ENCODE data around the gene TIMM29. TPM values are rescaled to one million over a fixed set of nuclear protein-coding genes. Genes with fewer than 3 reads are reported as not detected.

TIMM29 gene
- polyA plus RNA-seq, 1 donor from 2014 or later, result 39.4 TPM

DNA sequence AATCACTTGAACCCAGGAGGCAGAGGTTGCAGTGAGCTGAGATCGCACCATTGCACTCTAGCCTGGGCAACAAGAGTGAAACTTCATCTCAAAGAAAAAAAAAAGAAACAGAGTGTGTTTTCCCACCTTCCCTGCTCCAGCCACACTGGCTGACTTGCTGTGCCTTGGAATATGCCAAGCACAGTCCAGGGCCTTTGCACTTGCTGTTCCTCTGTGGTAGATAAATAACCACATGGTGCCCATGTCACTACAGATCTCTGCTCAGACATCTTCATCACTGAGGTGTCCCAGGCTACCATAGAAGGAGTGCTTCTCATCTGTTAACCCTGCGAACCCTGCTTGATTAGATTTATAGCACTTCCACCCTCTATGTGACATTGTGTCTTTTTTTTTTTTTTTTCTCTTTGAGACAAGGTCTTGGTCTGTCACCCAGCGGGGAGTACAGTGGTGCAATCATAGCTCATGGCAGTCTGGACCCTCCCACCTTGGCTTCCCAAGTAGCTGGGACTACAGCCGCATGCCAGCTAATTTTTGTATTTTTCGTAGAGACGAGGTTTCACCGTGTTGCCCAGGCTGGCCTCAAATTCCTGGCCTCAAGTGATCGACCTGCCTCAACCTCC lies 42.6 kb downstream of the TIMM29 start:
- TF ChIP-seq POLR2AphosphoS5 (IDR thresholded peaks at IDR 0.05) (no peak), MXI1 (conservative IDR thresholded peaks at IDR 0.05; ENCODE audit: poor library complexity, severe bottlenecking) (no peak), SMC3 (conservative IDR thresholded peaks at IDR 0.05; ENCODE audit: poor library complexity) (no peak), EZH2 (IDR thresholded peaks at IDR 0.05; ENCODE audit: borderline replicate concordance, insufficient read depth, low read length, poor library complexity, severe bottlenecking) (no peak)
- TF ChIP-seq, protein P1, sequence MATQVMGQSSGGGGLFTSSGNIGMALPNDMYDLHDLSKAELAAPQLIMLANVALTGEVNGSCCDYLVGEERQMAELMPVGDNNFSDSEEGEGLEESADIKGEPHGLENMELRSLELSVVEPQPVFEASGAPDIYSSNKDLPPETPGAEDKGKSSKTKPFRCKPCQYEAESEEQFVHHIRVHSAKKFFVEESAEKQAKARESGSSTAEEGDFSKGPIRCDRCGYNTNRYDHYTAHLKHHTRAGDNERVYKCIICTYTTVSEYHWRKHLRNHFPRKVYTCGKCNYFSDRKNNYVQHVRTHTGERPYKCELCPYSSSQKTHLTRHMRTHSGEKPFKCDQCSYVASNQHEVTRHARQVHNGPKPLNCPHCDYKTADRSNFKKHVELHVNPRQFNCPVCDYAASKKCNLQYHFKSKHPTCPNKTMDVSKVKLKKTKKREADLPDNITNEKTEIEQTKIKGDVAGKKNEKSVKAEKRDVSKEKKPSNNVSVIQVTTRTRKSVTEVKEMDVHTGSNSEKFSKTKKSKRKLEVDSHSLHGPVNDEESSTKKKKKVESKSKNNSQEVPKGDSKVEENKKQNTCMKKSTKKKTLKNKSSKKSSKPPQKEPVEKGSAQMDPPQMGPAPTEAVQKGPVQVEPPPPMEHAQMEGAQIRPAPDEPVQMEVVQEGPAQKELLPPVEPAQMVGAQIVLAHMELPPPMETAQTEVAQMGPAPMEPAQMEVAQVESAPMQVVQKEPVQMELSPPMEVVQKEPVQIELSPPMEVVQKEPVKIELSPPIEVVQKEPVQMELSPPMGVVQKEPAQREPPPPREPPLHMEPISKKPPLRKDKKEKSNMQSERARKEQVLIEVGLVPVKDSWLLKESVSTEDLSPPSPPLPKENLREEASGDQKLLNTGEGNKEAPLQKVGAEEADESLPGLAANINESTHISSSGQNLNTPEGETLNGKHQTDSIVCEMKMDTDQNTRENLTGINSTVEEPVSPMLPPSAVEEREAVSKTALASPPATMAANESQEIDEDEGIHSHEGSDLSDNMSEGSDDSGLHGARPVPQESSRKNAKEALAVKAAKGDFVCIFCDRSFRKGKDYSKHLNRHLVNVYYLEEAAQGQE (IDR thresholded peaks at IDR 0.05; ENCODE audit: borderline replicate concordance), result no peak
- TF ChIP-seq, protein P2, sequence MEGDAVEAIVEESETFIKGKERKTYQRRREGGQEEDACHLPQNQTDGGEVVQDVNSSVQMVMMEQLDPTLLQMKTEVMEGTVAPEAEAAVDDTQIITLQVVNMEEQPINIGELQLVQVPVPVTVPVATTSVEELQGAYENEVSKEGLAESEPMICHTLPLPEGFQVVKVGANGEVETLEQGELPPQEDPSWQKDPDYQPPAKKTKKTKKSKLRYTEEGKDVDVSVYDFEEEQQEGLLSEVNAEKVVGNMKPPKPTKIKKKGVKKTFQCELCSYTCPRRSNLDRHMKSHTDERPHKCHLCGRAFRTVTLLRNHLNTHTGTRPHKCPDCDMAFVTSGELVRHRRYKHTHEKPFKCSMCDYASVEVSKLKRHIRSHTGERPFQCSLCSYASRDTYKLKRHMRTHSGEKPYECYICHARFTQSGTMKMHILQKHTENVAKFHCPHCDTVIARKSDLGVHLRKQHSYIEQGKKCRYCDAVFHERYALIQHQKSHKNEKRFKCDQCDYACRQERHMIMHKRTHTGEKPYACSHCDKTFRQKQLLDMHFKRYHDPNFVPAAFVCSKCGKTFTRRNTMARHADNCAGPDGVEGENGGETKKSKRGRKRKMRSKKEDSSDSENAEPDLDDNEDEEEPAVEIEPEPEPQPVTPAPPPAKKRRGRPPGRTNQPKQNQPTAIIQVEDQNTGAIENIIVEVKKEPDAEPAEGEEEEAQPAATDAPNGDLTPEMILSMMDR (IDR thresholded peaks at IDR 0.05; ENCODE audit: poor library complexity, severe bottlenecking), result no peak
- Histone ChIP-seq H3K9me2 (ENCODE audit: insufficient read depth, low read length) (no peaks in the 10 kb centered on the region), H3K4me2 (ENCODE audit: low read length) (no peak overlapping the region), H4K20me1 (ENCODE audit: insufficient read depth) (peaks cover 47% of the 10 kb centered on the region), H3K9ac (ENCODE audit: low read length) (no peak overlapping the region), H3K9me3 (ENCODE audit: low read length) (no peaks in the 10 kb centered on the region), H3K27me3 (ENCODE audit: insufficient read depth, low read depth, low read length) (no peaks in the 10 kb centered on the region), H3K79me2 (replicated peaks; ENCODE audit: insufficient read depth, low read length) (peaks cover 81% of the 10 kb centered on the region), H3K27ac (ENCODE audit: low read length) (no peak overlapping the region), H3F3A (ENCODE audit: insufficient read depth, low read length, poor library complexity, severe bottlenecking) (no peaks in the 10 kb centered on the region), H3K4me3 (ENCODE audit: low read length) (no peak overlapping the region), H2AFZ (ENCODE audit: low read depth, low read length) (no peak overlapping the region), H3K36me3 (ENCODE audit: insufficient read depth, low read length) (no peaks in the 10 kb centered on the region)

DNA sequence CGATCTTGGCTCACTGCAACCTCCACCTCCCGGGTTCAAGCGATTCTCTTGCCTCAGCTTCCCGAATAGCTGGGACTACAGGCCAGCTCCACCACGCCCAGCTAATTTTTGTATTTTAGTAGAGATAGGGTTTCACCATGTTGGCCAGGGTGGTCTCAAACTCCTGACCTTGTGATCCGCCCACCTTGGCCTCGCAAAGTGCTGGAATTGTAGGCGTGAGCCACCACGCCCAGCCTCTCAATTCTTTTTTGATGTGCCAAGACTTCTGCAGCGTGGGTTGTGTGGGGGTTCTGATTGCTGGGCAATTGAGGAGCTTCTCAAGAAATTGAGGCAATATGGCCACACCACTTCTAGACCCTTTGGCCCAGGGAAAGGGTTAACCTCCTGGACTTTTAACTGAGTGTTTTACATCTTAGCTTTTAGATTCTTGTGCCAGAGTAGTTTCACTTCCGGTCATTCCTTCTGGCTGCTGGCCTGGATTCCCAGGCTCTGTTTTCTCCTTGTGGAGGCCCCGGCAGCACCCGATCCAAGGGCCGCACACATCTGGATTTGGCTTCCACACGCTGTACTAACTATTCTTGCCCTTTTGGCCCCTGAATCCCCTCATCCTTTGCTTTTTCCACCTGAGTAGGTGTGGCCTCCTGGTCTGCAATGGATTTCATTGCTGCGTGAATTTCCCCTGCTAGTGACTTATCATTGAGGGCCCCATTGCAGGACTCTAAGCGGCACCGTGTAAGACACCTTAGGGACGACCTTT lies 46.9 kb downstream of the TIMM29 start:
- Histone ChIP-seq H3K9ac (ENCODE audit: low read length) (no peak overlapping the region), H3K4me2 (ENCODE audit: low read length) (no peak overlapping the region), H3F3A (ENCODE audit: insufficient read depth, low read length, poor library complexity, severe bottlenecking) (no peaks in the 10 kb centered on the region), H3K27me3 (ENCODE audit: insufficient read depth, low read depth, low read length) (no peaks in the 10 kb centered on the region), H3K4me3 (ENCODE audit: low read length) (no peak overlapping the region), H3K9me3 (ENCODE audit: low read length) (no peaks in the 10 kb centered on the region), H3K36me3 (ENCODE audit: insufficient read depth, low read length) (no peaks in the 10 kb centered on the region), H2AFZ (ENCODE audit: low read depth, low read length) (no peak overlapping the region), H3K27ac (ENCODE audit: low read length) (no peak overlapping the region), H3K79me2 (replicated peaks; ENCODE audit: insufficient read depth, low read length) (peaks cover 85% of the 10 kb centered on the region), H4K20me1 (ENCODE audit: insufficient read depth) (peaks cover 22% of the 10 kb centered on the region), H3K9me2 (ENCODE audit: insufficient read depth, low read length) (no peaks in the 10 kb centered on the region)
- TF ChIP-seq, protein P2 (IDR thresholded peaks at IDR 0.05; ENCODE audit: poor library complexity, severe bottlenecking), result no peak
- no peak for TF ChIP-seq EP300 (conservative IDR thresholded peaks at IDR 0.05; ENCODE audit: poor library complexity, severe bottlenecking)

Data from neural cell (in vitro differentiated cells).